Ascending aorta (tissue), 2 donors: ENCODE data around the gene FBXL14. TPM values are rescaled to one million over a fixed set of nuclear protein-coding genes. Genes with fewer than 3 reads are reported as not detected.

Source experiments
- DNase-seq, 2 donors: peaks; one replicate each; pipeline ENCODE4 v3.0.0-alpha.2; 2019; ENCODE audit warnings: low spot score in 2 of 2
- H3K27ac ChIP-seq, 2 donors: fragments of 200-600 bp; sonication (generic); one replicate each; pipeline ENCODE4 v1.5.1; 2016 to 2017; ENCODE audit warnings: mild to moderate bottlenecking in 1 of 2
- H3K27me3 ChIP-seq: fragments of 200-600 bp; sonication (generic); one replicate; pipeline ENCODE4 v1.5.1; 2017
- H3K36me3 ChIP-seq, 2 donors: fragments of 200-600 bp; sonication (generic); one replicate each; pipeline ENCODE4 v1.5.1; 2016
- H3K4me1 ChIP-seq, 2 donors: fragments of 200-600 bp; sonication (generic); one replicate each; pipeline ENCODE4 v1.5.1; 2016 to 2017; ENCODE audit warnings: mild to moderate bottlenecking in 1 of 2
- H3K4me3 ChIP-seq, 2 donors: fragments of 200-600 bp; sonication (generic); one replicate each; pipeline ENCODE4 v1.5.1; 2016 to 2017; ENCODE audit warnings: mild to moderate bottlenecking in 1 of 2
- H3K9me3 ChIP-seq, 2 donors: fragments of 200-600 bp; sonication (generic); one replicate each; pipeline ENCODE4 v1.5.1; 2016
- CTCF ChIP-seq, 3 experiments: fragments of 200-600 bp in 2 of 3; fragments of 450-650 bp in 1 of 3; sonication (generic) in 2 of 3; IDR thresholded peaks; one replicate each; pipeline ENCODE4 v1.5.1; 2016 to 2019; ENCODE audit warnings: antibody characterized with exemption in 3 of 3, mild to moderate bottlenecking in 1 of 3, moderate library complexity in 1 of 3
- intact Hi-C: fragments of 100-400 bp; cut with DNase I; formaldehyde crosslinking; loops from one replicate; pipeline ENCODE4 v1.15.1; 2023
- total RNA-seq: library from RNA; depleted of rRNA; stranded (reverse); fragments of >200 nt; gene quantifications from one replicate; pipeline ENCODE4 v1.1.0, GENCODE V29; 2016

Gene FBXL14
- total RNA-seq, 1 donor from 2014 or later: 14.7 TPM

GRCh38 chr12:1539135-1539534 is 55.2 kb downstream of the FBXL14 start:
- Histone ChIP-seq H3K4me3 (no peak overlapping the region), H3K9me3 (no peaks in the 10 kb centered on the region), H3K4me1 (no peaks in the 10 kb centered on the region), H3K27ac (no peak overlapping the region), H3K27me3 (no peaks in the 10 kb centered on the region), H3K36me3 (no peaks in the 10 kb centered on the region)
- intact Hi-C loops: no loop called here
- no peak for TF ChIP-seq CTCF (IDR thresholded peaks at IDR 0.05)
- no peak for DNase-seq

GRCh38 chr12:1536817-1537216 is 57.6 kb downstream of the FBXL14 start:
- no peaks in the 10 kb centered on the region for H3K9me3 ChIP-seq
- H3K27ac ChIP-seq: no peak overlapping the region
- no peaks in the 10 kb centered on the region for H3K36me3 ChIP-seq
- no peak for TF ChIP-seq CTCF (IDR thresholded peaks at IDR 0.05)
- no peaks in the 10 kb centered on the region for H3K27me3 ChIP-seq
- intact Hi-C loops: no loop called here
- H3K4me3 ChIP-seq: no peak overlapping the region
- no peak for DNase-seq
- no peaks in the 10 kb centered on the region for H3K4me1 ChIP-seq

GRCh38 chr12:1534748-1535147 is 59.6 kb downstream of the FBXL14 start:
- peaks cover 2 to 3% of the 10 kb centered on the region in 2 donors for H3K4me1 ChIP-seq
- TF ChIP-seq CTCF (IDR thresholded peaks at IDR 0.05): no peak
- H3K27ac ChIP-seq: no peak overlapping the region
- no peak for DNase-seq
- no peaks in the 10 kb centered on the region for H3K27me3 ChIP-seq
- H3K36me3 ChIP-seq: no peaks in the 10 kb centered on the region
- no peak overlapping the region for H3K4me3 ChIP-seq
- no peaks in the 10 kb centered on the region for H3K9me3 ChIP-seq
- intact Hi-C loops: no loop called here

- intact Hi-C loops: no loop called here
- no peaks in the 10 kb centered on the region for H3K36me3 ChIP-seq
- peaks cover 2 to 4% of the 10 kb centered on the region in 2 donors for H3K4me1 ChIP-seq
- TF ChIP-seq CTCF (IDR thresholded peaks at IDR 0.05): no peak
- no peaks in the 10 kb centered on the region for H3K9me3 ChIP-seq
- DNase-seq: no peak
- no peak overlapping the region for H3K27ac ChIP-seq
- no peak overlapping the region for H3K4me3 ChIP-seq
- H3K27me3 ChIP-seq: no peaks in the 10 kb centered on the region
Observed at GRCh38 chr12:1533602-1534304, 60.6 kb downstream of the FBXL14 start.

GRCh38 chr12:1533205-1533601 is 61.2 kb downstream of the FBXL14 start:
- intact Hi-C loops: no loop called here
- H3K9me3 ChIP-seq: no peaks in the 10 kb centered on the region
- no peak for DNase-seq
- no peaks in the 10 kb centered on the region for H3K36me3 ChIP-seq
- no peak overlapping the region for H3K4me3 ChIP-seq
- no peaks in the 10 kb centered on the region for H3K27me3 ChIP-seq
- peaks cover 2 to 4% of the 10 kb centered on the region in 2 donors for H3K4me1 ChIP-seq
- TF ChIP-seq CTCF (IDR thresholded peaks at IDR 0.05): no peak
- H3K27ac ChIP-seq: no peak overlapping the region
